HL-60 (cell line): Measurements from ENCODE around the gene EYA3.

Experiments
- DNase-seq, 2 experiments: peaks; one replicate each; pipeline ENCODE4 v3.0.0-alpha.2; 2010 to 2020; ENCODE audit warnings: low read depth in 1 of 2, low spot score in 1 of 2
- H3K27ac ChIP-seq: fragments of 250-450 bp; sonication (Bioruptor Pico); replicated peaks from 2 replicates; pipeline ENCODE4 v1.5.1; 2020; ENCODE audit warnings: mild to moderate bottlenecking, moderate library complexity
- H3K27me3 ChIP-seq: fragments of 250-450 bp; sonication (Bioruptor Pico); 2 replicates; pipeline ENCODE4 v1.5.1; 2021; ENCODE audit warnings: mild to moderate bottlenecking, moderate library complexity; ENCODE audit not compliant: insufficient read depth, poor library complexity, severe bottlenecking
- H3K4me3 ChIP-seq: replicated peaks from 2 replicates; pipeline ENCODE4 v1.5.1; 2011; ENCODE audit warnings: mild to moderate bottlenecking, control low read depth, low read length; ENCODE audit not compliant: insufficient read depth
- CTCF ChIP-seq: IDR thresholded peaks from one replicate; pipeline ENCODE4 v1.5.1; 2011; ENCODE audit warnings: low read length, control low read depth, inconsistent platforms; ENCODE audit not compliant: insufficient read depth
- GABPA ChIP-seq: IDR thresholded peaks from 2 replicates; pipeline ENCODE4 v1.6.1; 2012; ENCODE audit warnings: low read depth
- POLR2AphosphoS5 ChIP-seq: IDR thresholded peaks from 2 replicates; pipeline ENCODE4 v1.6.1; 2012; ENCODE audit warnings: low read depth
- REST ChIP-seq: IDR thresholded peaks from 2 replicates; pipeline ENCODE4 v1.6.1; 2012; ENCODE audit warnings: low read depth; ENCODE audit not compliant: insufficient replicate concordance
- SPI1 ChIP-seq: IDR thresholded peaks from 2 replicates; pipeline ENCODE4 v1.6.1; 2012; ENCODE audit warnings: low read depth, mild to moderate bottlenecking, borderline replicate concordance

The EYA3 gene

GRCh38 chr1:27936370-27936769 is 152.0 kb downstream of the EYA3 start:
- H3K27ac ChIP-seq = no peak overlapping the region
- no peak for DNase-seq

DNA sequence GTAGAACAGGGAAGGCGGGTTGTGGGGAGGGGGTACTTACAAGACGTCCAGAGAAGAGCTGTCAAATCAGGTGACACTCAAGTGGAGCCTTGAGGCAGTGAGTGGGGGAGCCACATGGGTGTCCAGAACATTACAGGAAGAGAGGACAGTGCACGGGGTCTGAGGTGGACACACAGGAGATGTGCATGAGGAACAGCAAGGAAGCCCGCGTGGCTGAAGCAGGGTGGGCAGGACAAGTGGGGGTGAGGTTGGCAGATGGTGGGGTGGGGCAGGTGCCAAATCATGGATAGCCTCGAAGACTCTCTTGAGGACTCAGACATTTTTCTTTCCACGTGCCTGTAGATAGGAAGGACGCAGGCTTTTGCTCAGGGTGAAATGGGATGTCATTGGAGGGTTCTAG is 152.7 kb downstream of the EYA3 start:
- H3K4me3 ChIP-seq = no peak overlapping the region

More at GRCh38 chr1:27936370-27936769, 152.0 kb downstream of the EYA3 start:
- Histone ChIP-seq H3K4me3 (no peak overlapping the region), H3K27me3 (no peaks in the 10 kb centered on the region)
- TF ChIP-seq REST = no peak
- TF ChIP-seq CTCF = no peak

DNA sequence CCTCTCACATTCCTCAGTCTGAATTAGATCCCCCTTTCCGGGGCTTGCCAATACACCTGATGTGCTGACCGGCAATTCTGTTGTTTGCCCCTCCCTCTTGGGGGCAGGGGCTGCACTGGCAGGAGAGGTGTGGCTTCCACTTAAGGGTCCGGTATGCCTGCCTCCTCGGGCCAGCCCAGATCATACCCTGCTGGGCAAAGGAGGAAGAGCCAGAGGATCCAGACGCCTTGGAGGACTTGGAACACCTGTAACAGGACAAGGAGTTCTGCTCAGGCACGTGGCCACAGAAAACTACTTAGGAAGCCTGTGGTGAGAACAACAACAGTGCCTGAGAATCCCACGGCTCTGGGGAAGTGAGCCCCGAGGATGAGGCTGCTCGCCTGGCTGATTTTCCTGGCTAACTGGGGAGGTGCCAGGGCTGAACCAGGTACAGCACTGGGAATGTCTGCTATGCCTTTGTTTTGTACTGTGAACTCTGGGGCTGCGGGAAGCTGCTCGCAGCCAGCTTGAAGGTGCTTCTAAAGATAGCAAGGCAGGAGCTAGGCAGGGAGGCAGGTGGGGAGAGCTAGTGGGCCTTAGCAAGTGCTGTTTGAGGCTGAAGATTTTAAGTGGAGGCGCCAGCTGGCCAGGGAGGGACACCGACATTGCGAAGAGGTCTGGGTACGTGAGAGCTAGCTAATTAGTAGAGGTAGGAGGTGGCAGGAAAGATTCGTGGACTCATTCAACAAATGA is 153.4 kb downstream of the EYA3 start, which contains the start of gene SMPDL3B:
SMPDL3B (plus strand) TSS at position 183 of the 732 bp plus-strand sequence; CDS start at position 367, 184 bp downstream.
- no peak within 1 kb of the TSS for H3K27ac ChIP-seq
- DNase-seq = no peak
- H3K4me3 ChIP-seq = no peak within 1 kb of the TSS
- H3K27me3 ChIP-seq = no peaks in the 10 kb centered on the region
- TF ChIP-seq SPI1 (no peak), REST (no peak), POLR2AphosphoS5 (no peak), CTCF (no peak), GABPA (no peak)

More for the DNA sequence above, 152.7 kb downstream of the EYA3 start:
- Histone ChIP-seq H3K27ac (no peak overlapping the region), H3K27me3 (no peaks in the 10 kb centered on the region)
- TF ChIP-seq SPI1 (no peak), GABPA (no peak), POLR2AphosphoS5 (no peak), CTCF (no peak), REST (no peak)
- DNase-seq = no peak
